Kidney capillary endothelial cell (primary cell): ENCODE data around the gene FALEC.

Experiments
- DNase-seq: peaks from one replicate; pipeline ENCODE4 v3.0.0-alpha.2; 2018; ENCODE audit warnings: low spot score

FALEC gene

DNA sequence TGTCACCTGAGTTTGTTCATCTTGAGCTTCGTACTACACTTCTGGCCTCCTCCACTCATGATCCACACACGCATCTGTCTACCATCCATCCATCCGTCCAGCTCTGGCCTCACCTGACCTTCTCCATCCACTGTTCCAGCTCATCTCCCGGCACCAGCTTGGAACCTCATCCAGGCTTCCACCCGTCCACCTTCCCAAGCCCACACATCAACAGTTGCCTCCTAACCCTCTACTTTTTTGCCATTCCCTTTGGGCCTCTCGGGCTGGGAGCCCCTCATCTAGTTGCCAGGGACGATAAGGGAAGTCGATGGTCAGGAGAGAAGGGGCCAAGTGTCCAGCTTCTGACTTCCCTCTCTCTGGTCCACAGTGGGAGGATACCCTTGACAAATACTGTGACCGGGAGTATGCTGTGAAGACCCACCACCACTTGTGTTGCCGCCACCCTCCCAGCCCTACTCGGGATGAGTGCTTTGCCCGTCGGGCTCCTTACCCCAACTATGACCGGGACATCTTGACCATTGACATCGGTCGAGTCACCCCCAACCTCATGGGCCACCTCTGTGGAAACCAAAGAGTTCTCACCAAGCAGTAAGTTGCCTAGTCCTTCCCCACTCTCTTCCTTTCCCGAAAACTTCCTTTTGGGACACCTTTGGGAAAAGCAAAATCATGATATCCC lies 3.4 kb upstream of the FALEC start:
- DNase-seq, result no peak

DNA sequence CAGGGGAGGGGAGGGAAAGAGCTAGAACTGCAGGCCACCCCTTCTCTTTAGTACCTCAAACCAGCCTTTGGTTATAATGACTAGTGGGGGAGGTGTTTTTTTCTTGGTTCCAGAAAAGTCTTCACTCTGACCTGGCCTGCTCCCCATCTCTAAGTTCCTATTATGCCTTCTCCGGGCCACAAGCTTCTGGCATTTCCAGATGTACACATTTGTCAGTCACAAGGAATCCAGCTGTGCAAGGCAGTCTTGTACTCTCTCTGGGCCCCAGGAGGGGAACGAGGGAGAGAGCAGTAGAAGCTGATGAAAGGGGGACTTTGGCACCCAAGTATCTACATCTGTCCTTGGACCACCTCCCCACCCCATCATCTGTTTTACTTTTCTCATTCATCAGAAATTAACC lies 2.7 kb upstream of the FALEC start:
- DNase-seq, result no peak

DNA sequence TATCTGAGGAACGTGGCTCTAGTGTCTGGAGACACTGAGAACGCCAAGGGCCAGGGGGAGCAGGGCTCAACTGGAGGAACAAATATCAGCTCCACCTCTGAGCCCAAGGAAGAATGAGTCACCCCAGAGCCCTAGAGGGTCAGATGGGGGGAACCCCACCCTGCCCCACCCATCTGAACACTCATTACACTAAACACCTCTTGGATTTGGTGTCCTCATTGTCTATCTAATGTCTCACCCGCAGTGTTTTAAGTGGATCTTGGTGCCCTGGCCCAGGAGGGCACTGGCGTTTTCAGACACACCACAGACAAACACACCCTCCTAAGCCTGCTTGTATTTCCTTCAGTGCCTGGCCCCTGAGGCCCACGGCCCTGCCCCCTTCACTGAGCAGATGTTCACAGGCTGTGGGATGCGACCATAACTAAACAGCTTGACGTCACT lies 2.2 kb upstream of the FALEC start:
- DNase-seq, result no peak

GRCh38 chr1:150514260-150514659 lies 1.3 kb upstream of the FALEC start:
- no peak for DNase-seq

- no peak for DNase-seq
Measured at GRCh38 chr1:150514913-150515327, 632 bp upstream of the FALEC start.

DNA sequence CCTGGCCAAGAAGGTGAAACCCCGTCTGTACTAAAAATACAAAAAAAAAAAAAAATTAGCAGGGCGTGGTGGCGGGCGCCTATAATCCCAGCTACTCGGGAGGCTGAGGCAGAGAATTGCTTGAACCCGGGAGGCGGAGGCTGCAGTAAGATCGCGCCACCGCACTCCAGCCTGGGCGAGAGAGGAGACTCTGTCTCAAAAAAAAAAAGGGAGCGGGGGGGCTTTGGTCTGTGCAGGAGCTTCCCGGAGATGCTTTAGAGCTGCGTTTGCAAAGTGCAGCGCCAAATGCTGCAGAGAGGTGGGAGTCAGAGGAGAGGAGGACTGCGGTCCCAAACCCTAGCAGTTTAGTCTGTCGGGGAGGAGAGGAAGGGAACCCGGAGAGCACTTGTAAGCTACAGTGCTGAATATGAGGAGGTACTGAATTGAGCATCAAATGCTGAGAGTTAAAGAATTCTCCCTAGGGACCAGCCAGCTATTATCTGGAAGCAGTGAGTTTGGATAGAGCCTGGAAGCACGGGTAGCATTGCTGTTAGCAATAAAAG lies 569 bp downstream of the FALEC start:
- DNase-seq, result no peak

DNA sequence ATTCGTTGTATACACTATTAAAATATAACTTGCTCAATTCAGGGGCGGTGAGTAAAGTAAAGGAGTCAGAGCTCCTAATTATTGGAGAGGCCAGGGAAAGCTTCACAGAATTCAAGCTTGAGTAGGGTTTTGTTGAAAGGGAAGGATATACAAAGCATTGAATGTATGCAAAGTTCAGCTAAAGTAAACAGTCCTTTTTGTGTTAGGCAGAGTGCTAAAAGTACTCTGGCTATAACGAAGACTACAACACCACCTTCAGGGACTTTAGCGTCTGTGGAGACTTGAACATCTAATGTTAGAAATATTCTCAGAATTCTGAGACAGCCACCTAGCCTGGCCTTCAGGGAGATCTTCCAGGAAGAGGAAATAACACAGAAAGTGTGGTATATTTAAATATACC lies 1.1 kb downstream of the FALEC start:
- DNase-seq, result no peak

GRCh38 chr1:150521196-150521968 lies 5.8 kb downstream of the FALEC start:
- no peak for DNase-seq

DNA sequence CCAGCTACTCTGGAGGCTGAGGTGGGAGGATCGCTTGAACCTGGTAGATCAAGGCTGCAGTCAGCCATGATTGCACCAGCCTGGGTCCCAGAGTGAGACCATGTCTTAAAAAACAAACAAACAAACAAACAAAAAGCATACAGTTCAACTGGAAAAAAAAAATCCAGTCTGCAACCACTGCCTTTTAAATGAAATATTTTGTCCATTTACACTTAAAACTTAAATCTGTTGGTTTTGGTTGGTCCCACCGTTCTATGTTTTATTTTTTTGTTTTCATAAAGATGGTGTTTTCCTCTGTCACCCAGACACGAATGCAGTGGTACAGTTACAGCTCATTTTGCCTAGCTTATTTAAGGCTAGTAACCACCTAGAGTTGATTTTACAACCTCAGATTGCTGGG lies 9.8 kb downstream of the FALEC start:
- no peak for DNase-seq

- DNase-seq, result no peak
Measured at GRCh38 chr1:150528196-150528595, 12.6 kb downstream of the FALEC start.

GRCh38 chr1:150529017-150529416 lies 13.5 kb downstream of the FALEC start:
- DNase-seq, result no peak

DNA sequence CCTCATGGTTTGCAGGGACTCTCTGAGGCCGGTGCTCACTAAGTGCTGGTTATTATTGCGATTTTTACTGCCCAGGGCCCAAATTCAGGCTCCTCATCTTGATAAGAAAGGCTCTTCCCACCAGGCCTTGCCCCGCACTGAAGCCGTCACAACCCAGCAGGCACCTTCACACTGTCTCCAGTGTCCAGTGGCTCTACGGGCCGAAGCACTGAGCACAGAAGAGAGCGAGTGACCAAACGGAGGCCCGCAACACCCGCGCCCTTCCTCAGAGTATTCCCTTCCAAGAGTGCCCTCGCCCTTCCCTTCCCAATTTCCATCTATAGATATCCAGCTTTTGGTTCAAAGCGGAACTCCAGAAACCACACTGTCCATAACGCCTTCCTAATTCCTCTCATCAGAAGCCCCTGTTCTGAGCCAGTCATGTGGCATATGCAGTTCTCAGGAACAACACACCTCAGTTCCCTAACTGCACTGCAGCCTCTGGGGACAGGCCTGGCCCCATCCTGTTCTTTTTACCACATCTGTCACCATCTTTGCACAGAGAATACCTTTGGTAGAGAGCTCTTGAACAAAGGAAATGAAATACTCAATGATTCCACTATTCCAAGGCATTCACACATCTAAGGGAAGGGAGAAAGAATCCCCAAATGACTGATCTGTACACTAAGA lies 15.1 kb downstream of the FALEC start:
- no peak for DNase-seq

- no peak for DNase-seq
Measured at GRCh38 chr1:150532860-150533259, 17.3 kb downstream of the FALEC start.

DNA sequence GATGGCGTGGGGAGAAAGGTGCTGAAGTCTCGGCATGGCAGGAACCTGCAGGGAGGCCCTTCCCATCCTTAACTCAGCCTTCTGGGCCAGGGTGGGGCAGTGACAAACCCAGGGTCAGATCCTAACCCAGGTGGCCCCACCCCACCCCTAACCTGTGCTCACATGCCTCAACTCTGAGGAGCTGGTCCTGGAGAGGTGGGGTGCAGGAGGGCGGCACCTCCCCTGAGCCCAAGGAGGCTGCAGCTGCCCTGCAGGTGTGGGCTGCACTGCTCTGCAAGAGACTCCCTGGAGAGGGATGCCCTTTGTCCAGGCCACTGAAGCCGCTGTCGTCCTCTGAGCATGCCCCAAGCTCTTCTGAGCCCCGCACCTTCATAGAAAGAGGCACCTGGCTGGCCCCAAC lies 18.4 kb downstream of the FALEC start:
- no peak for DNase-seq

- DNase-seq, result no peak
Measured at GRCh38 chr1:150535511-150536287, 20.1 kb downstream of the FALEC start.

DNA sequence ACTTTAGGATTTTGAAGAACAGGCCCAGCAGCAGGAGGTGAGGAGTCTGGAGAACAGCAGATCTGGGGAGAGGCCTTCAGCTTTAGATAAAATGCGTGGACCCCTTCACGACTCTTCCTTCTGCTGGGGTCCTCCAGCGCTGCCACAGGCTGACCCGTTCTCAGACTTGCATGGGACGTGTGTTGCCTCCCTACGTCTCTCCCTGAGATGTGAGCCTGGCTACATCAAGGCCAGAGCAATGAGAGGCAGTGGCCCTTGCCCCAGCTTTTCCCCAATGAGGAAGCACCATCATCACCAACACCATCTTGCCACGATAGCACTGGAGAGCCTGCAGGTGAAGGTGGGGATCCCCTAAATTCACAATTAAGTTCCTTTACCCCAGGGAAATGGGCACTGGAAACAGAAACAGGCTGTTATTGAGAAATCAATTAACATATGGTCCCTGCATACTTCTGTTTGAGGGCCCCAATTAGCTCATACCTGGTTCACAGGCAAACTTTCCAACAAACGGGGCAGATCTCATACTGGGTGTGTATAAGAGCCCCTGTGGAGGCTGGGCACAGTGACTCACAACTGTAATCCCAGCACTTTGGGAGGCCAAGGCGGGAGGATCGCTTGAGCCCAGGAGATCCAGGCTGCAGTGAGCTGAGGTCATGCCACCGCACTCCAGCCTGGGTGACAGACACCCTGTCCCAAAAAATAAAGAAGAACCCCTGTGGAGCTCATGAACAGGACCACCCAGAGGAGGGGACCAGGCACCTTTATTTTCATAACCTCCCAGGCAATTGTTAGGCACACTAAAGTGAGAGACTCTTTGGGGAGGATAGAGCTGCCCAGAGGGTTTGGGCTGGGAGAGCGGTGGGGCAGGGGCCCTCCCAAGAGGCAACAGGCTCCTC lies 21.5 kb downstream of the FALEC start:
- no peak for DNase-seq

DNA sequence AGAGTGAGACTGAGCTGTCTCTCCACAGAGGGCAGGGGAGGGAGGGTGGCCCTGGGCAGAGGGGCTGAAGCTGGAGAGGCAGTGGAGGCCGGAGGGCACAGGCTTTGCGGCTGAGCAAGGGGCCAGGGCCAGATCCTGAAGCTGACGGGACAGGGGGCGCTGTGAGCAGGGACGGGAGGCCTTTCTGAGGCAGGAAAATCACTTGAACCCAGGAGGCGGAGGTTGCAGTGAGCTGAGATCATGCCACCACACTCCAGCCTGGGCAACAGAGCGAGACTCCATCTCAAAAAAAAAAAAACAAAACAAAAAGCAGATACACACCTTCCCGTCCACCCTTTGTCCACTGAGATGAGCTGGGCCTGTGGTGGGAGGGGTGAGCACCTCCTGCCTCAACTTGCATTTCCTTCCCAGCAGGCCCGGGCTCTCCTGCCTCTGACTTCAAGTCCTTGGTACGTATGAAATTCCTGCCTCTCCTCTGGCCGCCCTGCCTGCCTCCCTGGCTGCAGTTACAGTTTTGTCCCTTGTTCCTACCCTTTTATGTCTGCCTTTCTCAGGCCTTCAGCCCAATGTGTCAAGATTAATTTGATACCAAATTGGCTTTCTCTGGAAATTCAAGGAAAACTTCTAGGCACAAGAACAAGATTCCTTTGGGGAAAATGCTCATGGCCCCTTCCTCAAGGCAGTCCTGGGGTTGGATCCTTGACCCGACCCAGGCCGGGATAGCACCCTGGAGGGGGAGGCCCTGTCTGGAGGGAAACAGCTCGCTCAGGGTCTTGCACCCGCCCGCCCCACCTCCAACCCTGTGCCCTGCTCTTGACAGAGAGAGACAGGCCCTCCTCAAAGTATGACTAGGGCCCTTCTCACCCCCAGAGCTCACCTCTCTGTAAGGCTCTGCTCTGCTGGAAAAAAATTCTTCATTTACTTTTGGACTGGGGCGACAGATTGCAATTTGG lies 22.5 kb downstream of the FALEC start:
- DNase-seq, result no peak

- no peak for DNase-seq
Measured at GRCh38 chr1:150543500-150544143, 28.1 kb downstream of the FALEC start.

DNA sequence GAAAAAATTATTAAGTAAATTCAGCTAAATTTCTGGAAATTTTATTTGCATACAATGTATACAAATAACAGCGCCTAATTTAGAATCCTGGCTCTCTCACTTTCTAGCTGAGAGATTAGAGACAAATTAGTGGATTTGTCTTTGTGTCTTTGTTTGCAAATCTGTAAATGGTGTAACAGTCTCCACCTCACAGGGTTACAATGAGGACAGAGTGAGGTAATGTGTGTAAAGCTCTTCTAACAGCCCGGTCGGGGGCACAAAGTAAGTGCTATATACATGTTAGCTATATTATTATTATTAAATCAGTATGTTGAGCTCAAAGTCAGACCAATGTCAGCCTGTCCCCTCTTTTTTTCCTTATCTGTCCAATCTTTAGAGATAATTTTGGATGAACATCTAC lies 28.7 kb downstream of the FALEC start:
- no peak for DNase-seq
